ENCODE measurements around the gene AMZ2. TPM values are rescaled to one million over a fixed set of nuclear protein-coding genes. Genes with fewer than 3 reads are reported as not detected.

The AMZ2 gene
- total and polyA plus RNA-seq, 2 of the 8 experiments (the other 6 are each of a cell fraction or from before 2014, with no cell fraction given) = 49.5 to 71.0 TPM

GRCh38 chr17:68304706-68305105 is 56.9 kb downstream of the AMZ2 start (continued):
- TF ChIP-seq MAFK (IDR thresholded peaks at IDR 0.05; ENCODE audit: low read depth, low read length) (no peak), RFX5 (IDR thresholded peaks at IDR 0.05; ENCODE audit: borderline replicate concordance, low read depth, low read length) (no peak), FOSL1 (IDR thresholded peaks at IDR 0.05; ENCODE audit: insufficient read depth, low read depth, low read length) (no peak), ATF2 (IDR thresholded peaks at IDR 0.05; ENCODE audit: low read length) (no peak), POU5F1 (IDR thresholded peaks at IDR 0.05; ENCODE audit: low read depth, low read length) (no peak), SP4 (IDR thresholded peaks at IDR 0.05; ENCODE audit: low read length) (no peak)

Data from H1 (cell line).